ENCODE data around the gene FBXW8.

Gene FBXW8

GRCh38 chr12:116959845-116960514, 49.2 kb downstream of the FBXW8 start:
- DNase-seq: no peak

GRCh38 chr12:116962197-116962596, 51.4 kb downstream of the FBXW8 start:
- DNase-seq: no peak

- no peak for DNase-seq
Observed at GRCh38 chr12:116962783-116963356, 52.1 kb downstream of the FBXW8 start.

GRCh38 chr12:116964054-116965050, 53.6 kb downstream of the FBXW8 start:
- DNase-seq: no peak

GRCh38 chr12:116968986-116969385, 58.2 kb downstream of the FBXW8 start:
- DNase-seq: no peak

- DNase-seq: no peak
Observed at GRCh38 chr12:116969615-116970585, 59.1 kb downstream of the FBXW8 start.

- no peak for DNase-seq
Observed at GRCh38 chr12:116971222-116971621, 60.5 kb downstream of the FBXW8 start.

GRCh38 chr12:116975779-116976393, 65.1 kb downstream of the FBXW8 start:
- no peak for DNase-seq

- no peak for DNase-seq
Observed at GRCh38 chr12:116977465-116978380, 67.0 kb downstream of the FBXW8 start.

- no peak for DNase-seq
Observed at GRCh38 chr12:116978791-116979508, 68.2 kb downstream of the FBXW8 start.

GRCh38 chr12:116980083-116980482, 69.3 kb downstream of the FBXW8 start:
- DNase-seq: no peak

GRCh38 chr12:116982791-116983411, 72.2 kb downstream of the FBXW8 start:
- no peak for DNase-seq

- no peak for DNase-seq
Observed at GRCh38 chr12:116984098-116984497, 73.3 kb downstream of the FBXW8 start.

GRCh38 chr12:116990329-116990728, 79.6 kb downstream of the FBXW8 start:
- no peak for DNase-seq

- no peak for DNase-seq
Observed at GRCh38 chr12:116990971-116991966, 80.5 kb downstream of the FBXW8 start.

GRCh38 chr12:116996093-116996492, 85.3 kb downstream of the FBXW8 start:
- no peak for DNase-seq

- no peak for DNase-seq
Observed at GRCh38 chr12:116996621-116997020, 85.9 kb downstream of the FBXW8 start.

GRCh38 chr12:116999066-116999465, 88.3 kb downstream of the FBXW8 start:
- DNase-seq: no peak

Measured in OCI-M1 (cell line).